ENCODE results near the gene SLC22A13.

GRCh38 chr3:38257583-38257982 lies 8.0 kb upstream of the SLC22A13 start:
- TF ChIP-seq CTCF (IDR thresholded peaks at IDR 0.05 in 2 of 3, conservative IDR thresholded peaks at IDR 0.05 in 1 of 3; ENCODE audit: insufficient read depth in 2 of 3, low read depth in 1 of 3, low read length in 3 of 3) (no peak), SMAD1 (IDR thresholded peaks at IDR 0.05; ENCODE audit: low read depth, low read length, partially characterized antibody) (no peak), CHD1 (IDR thresholded peaks at IDR 0.05; ENCODE audit: low read length) (no peak), EZH2 (IDR thresholded peaks at IDR 0.05; ENCODE audit: borderline replicate concordance, low read depth, low read length) (no peak), POLR2A (conservative IDR thresholded peaks at IDR 0.05) (no peak), MXI1 (IDR thresholded peaks at IDR 0.05; ENCODE audit: low read depth, low read length) (no peak), BRD9 (IDR thresholded peaks at IDR 0.05; ENCODE audit: low read depth, partially characterized antibody) (no peak), ZNF589 (CRISPR knock-in tag; IDR thresholded peaks at IDR 0.05; ENCODE audit: low read depth) (no peak), GTF3C2 (IDR thresholded peaks at IDR 0.05; ENCODE audit: borderline replicate concordance, extremely low read depth, insufficient read length) (no peak), NFE2L1 (tag; IDR thresholded peaks at IDR 0.05; ENCODE audit: borderline replicate concordance, low read depth) (no peak), POLR2AphosphoS2 (IDR thresholded peaks at IDR 0.05; ENCODE audit: low read length) (no peak), GATA2 (CRISPR knock-in tag; IDR thresholded peaks at IDR 0.05) (no peak), BHLHE40 (IDR thresholded peaks at IDR 0.05; ENCODE audit: low read length) (no peak), THRA (IDR thresholded peaks at IDR 0.05) (no peak)

Data from K562 (cell line).